Astrocyte (in vitro differentiated cells and primary cell): ENCODE data around the gene FBXL7. TPM values are rescaled to one million over a fixed set of nuclear protein-coding genes. Genes with fewer than 3 reads are reported as not detected.

Experiments used
- DNase-seq: peaks from one replicate; pipeline ENCODE4 v3.0.0-alpha.2; 2010; ENCODE audit warnings: low read depth
- FAIRE-seq: peaks from 2 replicates; lab custom pipeline; 2011; peaks lifted over from hg19 to GRCh38; lab: Jason Lieb, UNC
- H2AFZ ChIP-seq: 2 replicates; pipeline ENCODE4 v1.6.0; 2012; ENCODE audit warnings: low read depth, low read length, inconsistent platforms
- H3K27ac ChIP-seq: 2 replicates; pipeline ENCODE4 v1.5.1; 2011; ENCODE audit warnings: low read depth, low read length, inconsistent platforms
- H3K27me3 ChIP-seq: 2 replicates; pipeline ENCODE4 v1.6.0; 2011; ENCODE audit warnings: low read length, inconsistent platforms; ENCODE audit not compliant: insufficient read depth
- H3K36me3 ChIP-seq: 2 replicates; pipeline ENCODE4 v1.5.1; 2011; ENCODE audit warnings: low read length, inconsistent platforms; ENCODE audit not compliant: insufficient read depth
- H3K4me1 ChIP-seq: 2 replicates; pipeline ENCODE4 v1.5.1; 2011; ENCODE audit warnings: low read length, inconsistent platforms; ENCODE audit not compliant: insufficient read depth
- H3K4me2 ChIP-seq: 2 replicates; pipeline ENCODE4 v1.6.0; 2012; ENCODE audit warnings: low read length, inconsistent platforms
- H3K4me3 ChIP-seq: 2 replicates; pipeline ENCODE4 v1.5.1; 2011; ENCODE audit warnings: low read depth, mild to moderate bottlenecking, low read length, inconsistent platforms; ENCODE audit not compliant: insufficient read depth
- H3K79me2 ChIP-seq: 2 replicates; pipeline ENCODE4 v1.6.0; 2012; ENCODE audit warnings: mild to moderate bottlenecking, low read length, inconsistent platforms; ENCODE audit not compliant: insufficient read depth
- H3K9ac ChIP-seq: 2 replicates; pipeline ENCODE4 v1.6.0; 2012; ENCODE audit warnings: mild to moderate bottlenecking, low read length, inconsistent platforms
- H3K9me3 ChIP-seq: 2 replicates; pipeline ENCODE4 v1.5.1; 2012; ENCODE audit warnings: low read depth, mild to moderate bottlenecking, low read length, inconsistent platforms; ENCODE audit not compliant: insufficient read depth
- H4K20me1 ChIP-seq: 2 replicates; pipeline ENCODE4 v1.6.0; 2012; ENCODE audit warnings: low read length, inconsistent platforms; ENCODE audit not compliant: insufficient read depth
- H3K27ac Mint-ChIP-seq: one replicate; pipeline ENCODE4 v1.8.0; 2021; ENCODE audit warnings: mild to moderate bottlenecking, mixed read lengths; ENCODE audit not compliant: unreplicated experiment
- H3K27me3 Mint-ChIP-seq: one replicate; pipeline ENCODE4 v1.8.0; 2021; ENCODE audit warnings: low read depth, mixed read lengths; ENCODE audit not compliant: unreplicated experiment
- H3K36me3 Mint-ChIP-seq: one replicate; pipeline ENCODE4 v1.8.0; 2021; ENCODE audit warnings: low read depth, mixed read lengths; ENCODE audit not compliant: unreplicated experiment
- H3K4me1 Mint-ChIP-seq: one replicate; pipeline ENCODE4 v1.8.0; 2021; ENCODE audit warnings: low read depth, mixed read lengths; ENCODE audit not compliant: unreplicated experiment
- H3K4me3 Mint-ChIP-seq: one replicate; pipeline ENCODE4 v1.8.0; 2021; ENCODE audit warnings: mild to moderate bottlenecking, moderate library complexity, mixed read lengths; ENCODE audit not compliant: unreplicated experiment
- H3K9me3 Mint-ChIP-seq: one replicate; pipeline ENCODE4 v1.8.0; 2021; ENCODE audit warnings: mild to moderate bottlenecking, mixed read lengths; ENCODE audit not compliant: unreplicated experiment
- CTCF ChIP-seq: IDR thresholded peaks from 2 replicates; pipeline ENCODE4 v1.5.1; 2011; ENCODE audit warnings: low read depth, mild to moderate bottlenecking, inconsistent platforms, low read length, moderate library complexity; ENCODE audit not compliant: insufficient read depth
- EZH2 ChIP-seq: IDR thresholded peaks from 2 replicates; pipeline ENCODE4 v1.6.1; 2012; ENCODE audit warnings: mild to moderate bottlenecking, low read length, inconsistent platforms; ENCODE audit not compliant: insufficient read depth
- total RNA-seq: library from RNA; stranded (reverse); gene quantifications from 2 replicates; pipeline ENCODE4 v1.2.1, GENCODE V29; 2021

FBXL7 gene
- total RNA-seq, 1 donor from 2014 or later, result 21.0 TPM

DNA sequence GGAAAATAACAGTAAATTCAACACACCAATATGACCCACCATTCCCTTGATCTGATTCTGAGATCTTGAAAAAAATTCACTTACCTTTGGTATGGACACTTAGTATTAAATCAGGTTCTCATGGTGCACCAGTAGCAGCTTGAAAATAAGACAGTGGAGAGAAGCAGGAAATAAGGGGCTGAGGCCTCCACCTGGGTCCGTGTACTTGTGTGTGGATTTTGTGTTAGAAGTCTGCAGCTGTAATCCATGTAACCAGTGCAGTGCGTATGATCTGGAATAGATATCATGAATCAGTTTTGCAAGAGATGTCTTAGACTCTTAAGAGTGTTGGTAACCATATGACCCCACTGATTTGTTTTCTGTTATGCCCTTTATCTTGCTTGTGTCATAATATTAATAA, 107.1 kb downstream of the FBXL7 start:
- Histone ChIP-seq H3K4me3 (no peak overlapping the region), H3K9me3 (no peaks in the 10 kb centered on the region), H3K4me2 (no peak overlapping the region), H3K36me3 (no peaks in the 10 kb centered on the region), H3K79me2 (peaks cover 15% of the 10 kb centered on the region), H3K27me3 (no peaks in the 10 kb centered on the region), H3K27ac (no peak overlapping the region), H2AFZ (no peak overlapping the region), H3K9ac (no peak overlapping the region), H4K20me1 (peaks cover 37% of the 10 kb centered on the region), H3K4me1 (no peaks in the 10 kb centered on the region)
- no peak for DNase-seq
- Mint-ChIP-seq H3K4me1 (peaks cover 35% of the 10 kb centered on the region), H3K4me3 (no peak overlapping the region), H3K36me3 (no peaks in the 10 kb centered on the region), H3K9me3 (no peaks in the 10 kb centered on the region), H3K27ac (no peak overlapping the region), H3K27me3 (no peaks in the 10 kb centered on the region)
- TF ChIP-seq EZH2 (no peak), CTCF (no peak)
- FAIRE-seq, result no peak

- Histone ChIP-seq H3K9me3 (no peaks in the 10 kb centered on the region), H3K79me2 (peaks cover 24% of the 10 kb centered on the region), H3K4me1 (no peaks in the 10 kb centered on the region), H3K4me2 (no peak overlapping the region), H3K36me3 (no peaks in the 10 kb centered on the region), H3K9ac (no peak overlapping the region), H4K20me1 (peaks cover 40% of the 10 kb centered on the region), H3K27ac (no peak overlapping the region), H3K4me3 (no peak overlapping the region), H3K27me3 (no peaks in the 10 kb centered on the region), H2AFZ (no peak overlapping the region)
- TF ChIP-seq EZH2 (no peak), CTCF (no peak)
- peaks cover 35% of the 10 kb centered on the region for H3K4me1 Mint-ChIP-seq
- no peak overlapping the region for H3K27ac Mint-ChIP-seq
- H3K9me3 Mint-ChIP-seq, result no peaks in the 10 kb centered on the region
- H3K4me3 Mint-ChIP-seq, result no peak overlapping the region
- no peak for DNase-seq
- no peaks in the 10 kb centered on the region for H3K27me3 Mint-ChIP-seq
- no peaks in the 10 kb centered on the region for H3K36me3 Mint-ChIP-seq
- FAIRE-seq, result no peak
Observed at GRCh38 chr5:15609076-15609725, 109.2 kb downstream of the FBXL7 start.

DNA sequence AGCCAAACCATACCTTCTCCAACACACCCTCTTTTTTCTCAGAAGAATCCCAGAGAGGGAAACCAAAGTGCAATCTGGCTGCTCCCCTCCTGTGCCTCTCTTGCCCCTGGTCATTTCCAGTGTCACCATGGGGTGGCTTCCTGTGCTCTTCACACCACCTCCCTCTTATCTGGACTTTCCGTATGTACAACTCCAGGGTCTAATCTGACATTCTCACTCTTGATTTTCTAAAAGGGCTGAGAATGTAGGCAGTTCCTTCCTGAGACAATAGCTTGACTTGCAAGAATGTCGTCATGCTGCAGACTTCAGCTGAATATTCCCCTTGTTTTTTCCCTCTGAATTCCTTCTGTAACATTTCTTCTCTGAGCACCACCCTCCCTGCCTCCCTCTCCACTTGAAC, 110.2 kb downstream of the FBXL7 start:
- H3K9me3 ChIP-seq, result no peaks in the 10 kb centered on the region
- no peaks in the 10 kb centered on the region for H3K36me3 ChIP-seq
- Mint-ChIP-seq H3K9me3 (no peaks in the 10 kb centered on the region), H3K36me3 (no peaks in the 10 kb centered on the region), H3K4me3 (no peak overlapping the region), H3K27me3 (no peaks in the 10 kb centered on the region), H3K27ac (peak overlapping the region; percentile 8), H3K4me1 (peaks cover 29% of the 10 kb centered on the region)
- DNase-seq, result no peak
- no peak overlapping the region for H3K9ac ChIP-seq
- no peak overlapping the region for H3K4me3 ChIP-seq
- H2AFZ ChIP-seq, result no peak overlapping the region
- no peaks in the 10 kb centered on the region for H3K27me3 ChIP-seq
- H3K4me2 ChIP-seq, result no peak overlapping the region
- FAIRE-seq, result no peak
- no peak overlapping the region for H3K27ac ChIP-seq
- H3K4me1 ChIP-seq, result no peaks in the 10 kb centered on the region
- no peak for TF ChIP-seq CTCF
- TF ChIP-seq EZH2, result no peak
- H4K20me1 ChIP-seq, result peaks cover 35% of the 10 kb centered on the region
- peaks cover 24% of the 10 kb centered on the region for H3K79me2 ChIP-seq
